GM21528 (cell line): ENCODE measurements around the gene ATP1A4.

ENCODE experiments used
- ATAC-seq: cut with Tn5 transposase; IDR thresholded peaks from one replicate; pipeline ENCODE4 v1.9.1; 2021; ENCODE audit warnings: mild to moderate bottlenecking, moderate library complexity; ENCODE audit not compliant: unreplicated experiment, low FRiP score

ATP1A4 gene

DNA sequence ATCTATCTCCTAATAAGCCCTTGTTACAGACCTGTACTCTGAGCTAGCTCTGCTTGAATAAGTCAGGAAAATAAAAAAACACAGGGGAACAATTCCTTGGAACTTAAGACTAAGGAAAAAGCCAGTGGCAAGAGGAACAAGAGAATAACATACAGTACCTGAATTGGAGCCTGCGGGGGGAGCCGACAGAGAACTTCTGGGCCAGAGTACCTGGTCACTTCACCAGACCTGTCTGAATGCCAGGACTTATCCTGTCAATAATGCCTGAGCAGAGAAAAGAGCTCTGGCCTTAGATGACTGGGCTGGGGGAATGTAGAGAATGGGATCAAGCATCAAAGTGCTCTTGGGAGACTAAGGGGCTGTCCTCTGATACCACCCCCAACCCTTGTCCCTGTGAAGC, 68.9 kb downstream of the ATP1A4 start:
- ATAC-seq = no peak

DNA sequence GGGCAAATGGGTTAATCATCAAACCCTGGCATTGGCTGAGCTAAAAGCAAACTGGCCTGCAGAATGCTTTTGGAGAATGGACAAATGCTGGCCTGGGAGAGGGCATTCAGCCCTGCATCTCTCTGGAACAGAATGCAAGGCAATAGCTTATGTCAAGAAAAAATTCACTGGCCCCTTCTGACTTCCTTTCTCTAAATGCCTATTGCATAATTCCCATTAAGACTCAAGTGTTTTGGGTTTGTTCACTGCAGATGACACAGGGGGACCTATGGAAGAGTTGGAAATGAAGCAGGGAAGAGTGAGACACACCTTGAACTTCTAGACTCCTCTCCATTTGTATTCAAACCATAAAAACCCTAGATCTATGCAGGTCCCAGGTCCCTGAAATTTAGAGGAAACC, 69.7 kb downstream of the ATP1A4 start:
- ATAC-seq = no peak

DNA sequence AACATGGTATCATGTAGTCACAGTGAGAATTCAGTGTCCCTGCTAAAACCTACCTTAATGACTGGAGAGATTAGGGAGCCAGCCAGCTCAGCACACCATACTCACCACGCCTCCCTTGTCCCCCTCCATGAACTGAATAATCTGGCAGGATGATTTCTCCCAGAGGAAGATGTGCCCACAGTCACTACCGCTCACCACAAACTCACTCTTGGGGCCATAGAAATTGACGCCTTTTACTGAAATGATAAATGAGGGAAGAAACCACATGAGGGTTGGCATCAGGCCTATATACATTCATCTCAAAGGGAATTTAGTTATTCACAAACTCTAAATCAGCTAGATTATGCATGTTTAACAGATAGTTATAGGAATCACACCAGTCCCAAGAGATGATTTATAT, 71.1 kb downstream of the ATP1A4 start:
- ATAC-seq = no peak

DNA sequence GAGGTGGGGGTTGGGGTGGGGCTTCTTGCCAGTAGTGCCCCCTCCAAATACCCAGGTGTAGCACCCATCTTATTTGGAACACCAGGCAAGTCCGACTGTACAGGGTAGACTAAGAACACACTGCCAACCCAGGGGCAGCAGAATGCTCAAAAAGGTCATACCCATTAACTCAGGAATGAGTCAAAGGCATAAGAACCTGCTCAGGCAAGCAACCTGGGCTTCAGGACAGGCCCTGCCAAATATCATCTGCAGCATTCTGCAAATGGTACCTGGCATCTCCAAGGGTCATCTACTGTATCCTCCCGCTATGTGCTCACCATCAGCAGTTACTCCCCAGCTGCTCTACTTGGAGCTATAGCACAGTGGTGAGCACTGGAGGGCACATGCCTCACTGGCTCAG, 73.2 kb downstream of the ATP1A4 start:
- no peak for ATAC-seq

DNA sequence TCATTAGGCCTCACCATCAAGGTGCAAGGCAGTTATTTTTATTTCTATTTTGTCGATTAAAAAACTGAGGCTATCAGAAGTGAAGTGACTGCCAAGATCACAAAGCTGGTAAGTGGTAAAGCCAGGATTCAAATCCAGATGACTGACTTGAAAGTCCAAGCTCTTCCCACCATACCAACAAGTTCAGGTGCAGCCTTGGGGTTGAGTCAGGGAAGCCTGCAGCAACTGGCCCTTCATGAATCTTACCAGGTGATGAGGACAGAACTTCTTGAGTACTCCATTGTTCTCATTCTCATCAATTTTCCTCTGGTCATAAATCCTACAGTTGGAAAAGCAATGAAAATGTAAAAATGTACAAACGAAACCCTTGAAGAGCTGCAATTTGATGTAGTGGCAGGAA, 73.9 kb downstream of the ATP1A4 start:
- no peak for ATAC-seq

DNA sequence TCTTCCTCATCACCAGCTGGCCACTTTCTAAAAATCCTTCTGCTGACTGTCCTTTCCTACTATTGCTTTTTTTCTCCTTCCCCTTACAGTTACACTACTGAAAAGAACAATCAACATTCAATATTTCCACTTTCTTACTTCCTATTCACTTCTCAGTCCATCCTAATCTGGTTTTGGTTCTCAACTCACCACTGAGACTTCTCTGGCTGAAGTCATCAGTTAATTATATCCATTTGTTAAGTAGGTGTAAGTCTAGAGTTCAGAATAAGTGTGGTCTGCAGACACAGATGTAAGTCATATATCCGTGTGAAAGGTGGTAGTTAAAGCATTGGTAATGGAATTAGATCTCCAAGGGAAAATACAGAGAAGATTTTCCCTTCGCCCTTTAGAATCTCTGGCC, 75.2 kb downstream of the ATP1A4 start:
- no peak for ATAC-seq

DNA sequence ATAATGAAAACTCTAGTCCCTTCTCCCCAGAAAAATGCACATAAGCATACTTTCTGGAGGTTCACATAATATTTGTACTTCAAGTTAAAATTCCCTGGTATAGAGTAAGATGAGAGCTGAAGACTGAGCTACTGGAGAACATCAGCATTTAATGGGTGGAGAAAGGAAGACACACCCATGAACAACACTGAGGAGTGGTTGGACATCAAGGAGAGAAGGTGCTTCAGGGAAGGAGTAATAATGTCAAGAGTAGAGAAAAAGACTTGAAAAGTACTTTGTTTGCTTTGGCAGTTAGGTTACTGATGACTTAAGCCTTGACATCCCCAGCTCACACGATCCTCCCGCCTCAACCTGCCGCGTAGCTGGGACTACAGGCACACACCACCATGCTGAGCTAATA, 75.6 kb downstream of the ATP1A4 start:
- ATAC-seq = no peak

DNA sequence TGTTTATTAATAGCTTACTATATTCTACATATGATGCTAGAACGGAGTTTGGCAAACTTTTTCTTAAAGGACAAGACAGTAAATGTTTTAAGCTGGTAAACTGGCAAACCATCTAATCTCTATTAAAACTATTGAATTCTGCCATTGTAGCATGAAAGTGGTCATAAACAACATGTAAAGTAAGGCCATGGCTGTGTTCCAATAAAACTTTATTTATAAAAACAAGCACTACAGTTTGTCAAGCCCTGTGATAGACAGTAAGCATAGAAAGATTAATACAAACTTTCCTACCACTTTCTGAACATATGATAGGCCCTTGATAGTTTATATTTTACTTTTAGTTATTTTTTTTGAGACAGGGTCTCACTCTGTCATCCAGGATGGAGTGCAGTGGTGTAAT, 76.2 kb downstream of the ATP1A4 start:
- no peak for ATAC-seq

DNA sequence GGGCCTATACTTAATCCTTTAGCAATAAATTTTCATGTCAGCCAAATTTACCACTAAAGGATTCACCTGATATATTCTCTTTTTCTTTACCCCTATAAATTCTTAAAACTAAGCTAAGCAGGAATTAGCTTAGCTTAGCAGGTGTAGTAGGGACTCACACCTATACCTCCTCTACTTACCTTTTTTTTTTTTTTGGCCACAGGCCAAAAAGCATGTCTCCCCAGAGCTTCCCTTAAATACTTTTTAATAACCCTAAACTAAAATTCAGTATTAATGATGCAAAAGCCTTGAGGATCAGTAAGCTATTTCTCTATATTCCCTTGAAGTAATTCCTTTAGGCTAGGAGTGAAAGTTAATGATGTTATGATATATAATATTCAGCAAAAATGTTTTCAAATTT, 77.0 kb downstream of the ATP1A4 start:
- ATAC-seq = no peak

DNA sequence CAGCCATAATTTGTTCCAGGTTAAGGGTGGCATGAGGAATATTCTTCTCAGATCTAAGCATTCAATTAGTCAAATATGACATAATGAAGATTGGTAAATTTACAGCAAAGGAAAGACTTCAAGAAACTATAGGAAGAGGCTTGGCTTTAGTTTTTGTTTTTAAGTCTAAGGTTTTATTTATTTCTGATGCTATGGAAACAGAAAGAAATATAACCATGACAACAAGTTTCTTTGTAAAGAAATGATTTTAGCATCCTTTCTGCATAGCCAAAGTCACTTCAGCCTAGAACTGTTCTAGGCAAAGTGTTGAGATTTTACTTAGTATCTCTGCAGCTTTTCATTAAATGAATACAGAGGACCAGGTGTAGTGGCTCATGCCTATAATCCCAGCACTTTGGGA, 81.5 kb downstream of the ATP1A4 start:
- ATAC-seq = no peak
